H9 (cell line): ENCODE results near the gene NAPA. TPM values are rescaled to one million over a fixed set of nuclear protein-coding genes. Genes with fewer than 3 reads are reported as not detected.

Experiments used
- DNase-seq: peaks from one replicate; pipeline ENCODE4 v3.0.0-alpha.2; 2017
- H2AFZ ChIP-seq: one replicate; pipeline ENCODE4 v1.6.1; 2013; ENCODE audit warnings: mild to moderate bottlenecking, low read length, control low read depth, moderate library complexity
- H2AK5ac ChIP-seq: 2 replicates; pipeline ENCODE4 v1.6.1; 2013; ENCODE audit warnings: low read length, control low read depth, mixed read lengths; ENCODE audit not compliant: insufficient read length
- H2BK120ac ChIP-seq: one replicate; pipeline ENCODE4 v1.6.1; 2013; ENCODE audit warnings: low read depth, mild to moderate bottlenecking, low read length, control low read depth, inconsistent platforms; ENCODE audit not compliant: poor library complexity, severe bottlenecking
- H2BK12ac ChIP-seq: 2 replicates; pipeline ENCODE4 v1.6.1; 2013; ENCODE audit warnings: low read length, control low read depth, mixed read lengths, low read depth; ENCODE audit not compliant: insufficient read length
- H2BK15ac ChIP-seq: 2 replicates; pipeline ENCODE4 v1.6.1; 2013; ENCODE audit warnings: low read depth, low read length, control low read depth
- H2BK20ac ChIP-seq: one replicate; pipeline ENCODE4 v1.6.1; 2013; ENCODE audit warnings: low read depth, mild to moderate bottlenecking, low read length, control low read depth, inconsistent platforms; ENCODE audit not compliant: poor library complexity, severe bottlenecking
- H2BK5ac ChIP-seq: 2 replicates; pipeline ENCODE4 v1.6.1; 2013; ENCODE audit warnings: low read length, control low read depth, mixed read lengths; ENCODE audit not compliant: insufficient read length
- H3K14ac ChIP-seq: 2 replicates; pipeline ENCODE4 v1.6.1; 2013; ENCODE audit warnings: low read length, control low read depth; ENCODE audit not compliant: insufficient read depth
- H3K18ac ChIP-seq: 2 replicates; pipeline ENCODE4 v1.6.1; 2013; ENCODE audit warnings: low read depth, mild to moderate bottlenecking, mixed read lengths, low read length, control low read depth; ENCODE audit not compliant: insufficient read length
- H3K23ac ChIP-seq: 2 replicates; pipeline ENCODE4 v1.6.1; 2013; ENCODE audit warnings: low read length, control low read depth, mixed read lengths, low read depth; ENCODE audit not compliant: insufficient read length
- H3K23me2 ChIP-seq: 2 replicates; pipeline ENCODE4 v1.6.1; 2013; ENCODE audit warnings: low read depth, mild to moderate bottlenecking, mixed read lengths, low read length, control low read depth; ENCODE audit not compliant: insufficient read length, poor library complexity, severe bottlenecking
- H3K27ac ChIP-seq: 2 replicates; pipeline ENCODE4 v1.5.1; 2013; ENCODE audit warnings: low read length, control low read depth, mixed read lengths, low read depth; ENCODE audit not compliant: insufficient read length
- H3K27me3 ChIP-seq: 2 replicates; pipeline ENCODE4 v1.6.1; 2013; ENCODE audit warnings: low read length, control low read depth, inconsistent platforms; ENCODE audit not compliant: insufficient read depth
- H3K4ac ChIP-seq: 2 replicates; pipeline ENCODE4 v1.6.1; 2013; ENCODE audit warnings: low read depth, mild to moderate bottlenecking, control low read depth, inconsistent platforms, low read length, moderate library complexity
- H3K4me1 ChIP-seq: 2 replicates; pipeline ENCODE4 v1.6.1; 2013; ENCODE audit warnings: low read length, control low read depth, inconsistent platforms; ENCODE audit not compliant: insufficient read depth
- H3K4me2 ChIP-seq: 2 replicates; pipeline ENCODE4 v1.6.1; 2013; ENCODE audit warnings: low read length, control low read depth, mixed read lengths; ENCODE audit not compliant: insufficient read length, insufficient read depth
- H3K56ac ChIP-seq: 2 replicates; pipeline ENCODE4 v1.6.1; 2013; ENCODE audit warnings: low read depth, mild to moderate bottlenecking, mixed read lengths, low read length, control low read depth; ENCODE audit not compliant: insufficient read length
- H3K79me1 ChIP-seq: 2 replicates; pipeline ENCODE4 v1.6.1; 2013; ENCODE audit warnings: low read depth, mild to moderate bottlenecking, moderate library complexity, low read length, control low read depth, inconsistent platforms; ENCODE audit not compliant: insufficient read depth, poor library complexity, severe bottlenecking
- H3K79me2 ChIP-seq: 2 replicates; pipeline ENCODE4 v1.6.1; 2013; ENCODE audit warnings: low read length, control low read depth, inconsistent platforms; ENCODE audit not compliant: insufficient read depth
- H3K9ac ChIP-seq: 2 replicates; pipeline ENCODE4 v1.6.1; 2013; ENCODE audit warnings: low read length, control low read depth, mixed read lengths; ENCODE audit not compliant: insufficient read length; ENCODE audit errors: extremely low read depth
- H3K9me3 ChIP-seq: one replicate; pipeline ENCODE4 v1.6.1; 2013; ENCODE audit warnings: low read depth, low read length, inconsistent platforms; ENCODE audit not compliant: control insufficient read depth
- H3T11ph ChIP-seq: one replicate; pipeline ENCODE4 v1.6.1; 2013; ENCODE audit warnings: mild to moderate bottlenecking, low read length, control low read depth, inconsistent platforms
- H4K20me1 ChIP-seq: one replicate; pipeline ENCODE4 v1.6.1; 2013; ENCODE audit not compliant: control insufficient read depth, insufficient read length, insufficient read depth
- H4K5ac ChIP-seq: 2 replicates; pipeline ENCODE4 v1.6.1; 2013; ENCODE audit warnings: low read depth, mild to moderate bottlenecking, mixed read lengths, low read length, control low read depth; ENCODE audit not compliant: insufficient read length
- H4K8ac ChIP-seq: replicated peaks from 2 replicates; pipeline ENCODE4 v1.6.1; 2013; ENCODE audit warnings: low read length, control low read depth, mixed read lengths, low read depth; ENCODE audit not compliant: insufficient read length
- H4K91ac ChIP-seq: 2 replicates; pipeline ENCODE4 v1.6.1; 2013; ENCODE audit warnings: low read depth, mild to moderate bottlenecking, moderate library complexity, mixed read lengths, low read length, control low read depth; ENCODE audit not compliant: insufficient read length
- H3K27ac Mint-ChIP-seq, 3 experiments: 2 replicates in 2 of 3; 3 replicates in 1 of 3; pipeline ENCODE4 v1.8.0; 2020 to 2021; ENCODE audit warnings: mixed read lengths in 3 of 3, mild to moderate bottlenecking in 1 of 3, moderate library complexity in 1 of 3
- H3K27me3 Mint-ChIP-seq: 2 replicates; pipeline ENCODE4 v1.8.0; 2021; ENCODE audit warnings: low read depth, mild to moderate bottlenecking, moderate library complexity, mixed read lengths
- H3K36me3 Mint-ChIP-seq, 3 experiments: 2 replicates in 2 of 3; 3 replicates in 1 of 3; pipeline ENCODE4 v1.8.0; 2020 to 2021; ENCODE audit warnings: low read depth in 3 of 3, mixed read lengths in 3 of 3; ENCODE audit not compliant: insufficient read depth in 1 of 3
- H3K4me1 Mint-ChIP-seq, 2 experiments: 2 replicates each; pipeline ENCODE4 v1.8.0; 2020; ENCODE audit warnings: mixed read lengths in 2 of 2
- H3K4me3 Mint-ChIP-seq, 2 experiments: 2 replicates in 1 of 2; 3 replicates in 1 of 2; pipeline ENCODE4 v1.8.0; 2020 to 2021; ENCODE audit warnings: mild to moderate bottlenecking in 2 of 2, mixed read lengths in 2 of 2, moderate library complexity in 1 of 2
- H3K9me3 Mint-ChIP-seq, 2 experiments: 2 replicates in 1 of 2; 3 replicates in 1 of 2; pipeline ENCODE4 v1.8.0; 2020; ENCODE audit warnings: mild to moderate bottlenecking in 2 of 2, mixed read lengths in 2 of 2, moderate library complexity in 1 of 2
- CTCF ChIP-seq: fragments of 200-600 bp; sonication (generic); conservative IDR thresholded peaks from 3 replicates; pipeline ENCODE4 v1.8.0; 2021; ENCODE audit warnings: antibody characterized with exemption, mild to moderate bottlenecking
- WGBS: extraction: QIAGEN DNeasy Blood & Tissue Kit; methylation state at CpG from one replicate; pipeline ENCODE4 v1.1.7; 2013; ENCODE audit warnings: missing lambda C conversion rate, low lambda C conversion rate, mixed read lengths; ENCODE audit not compliant: insufficient read length; ENCODE audit errors: extremely low coverage; 5-methylcytosine and 5-hydroxymethylcytosine counted together
- total RNA-seq: library from RNA; stranded (reverse); gene quantifications from 2 replicates; pipeline ENCODE4 v1.2.1, GENCODE V29; 2021

Gene NAPA
- total RNA-seq, 1 experiment from 2014 or later = 62.8 TPM

GRCh38 chr19:47518139-47518538 lies 3.3 kb upstream of the NAPA start:
- no peak overlapping the region for H3T11ph ChIP-seq
- Mint-ChIP-seq H3K36me3 (peaks cover 0 to 4% (median 0%) of the 10 kb centered on the region in 3 experiments; a peak in 2 of 7 replicates), H3K27me3 (no peaks in the 10 kb centered on the region; the same call in 1 of the 2 replicates), H3K4me3 (no peak overlapping the region), H3K27ac (no peak overlapping the region), H3K4me1 (peaks cover 18 to 39% of the 10 kb centered on the region in 2 experiments), H3K9me3 (no peaks in the 10 kb centered on the region)
- H3K18ac ChIP-seq = no peak overlapping the region
- peaks cover 10% of the 10 kb centered on the region; the same call in 1 of the 2 replicates for H3K79me2 ChIP-seq
- DNase-seq = no peak
- H4K20me1 ChIP-seq = no peaks in the 10 kb centered on the region
- WGBS = no CpG with 5 or more reads among the region's 4 CpGs
- H3K56ac ChIP-seq = no peak overlapping the region
- H2AFZ ChIP-seq = no peak overlapping the region
- H3K27me3 ChIP-seq = no peaks in the 10 kb centered on the region
- no peak overlapping the region for H4K91ac ChIP-seq
- no peak overlapping the region for H4K8ac ChIP-seq
- peaks cover 7% of the 10 kb centered on the region for H3K23me2 ChIP-seq
- no peak overlapping the region for H3K23ac ChIP-seq
- H3K9me3 ChIP-seq = no peaks in the 10 kb centered on the region
- no peak overlapping the region for H2BK5ac ChIP-seq
- H2BK12ac ChIP-seq = no peak overlapping the region
- H3K79me1 ChIP-seq = peaks cover 6% of the 10 kb centered on the region
- H2BK20ac ChIP-seq = no peak overlapping the region
- TF ChIP-seq CTCF = no peak
- no peak overlapping the region for H3K4me2 ChIP-seq
- no peak overlapping the region for H2BK120ac ChIP-seq
- H2BK15ac ChIP-seq = no peak overlapping the region
- no peak overlapping the region for H3K14ac ChIP-seq
- no peak overlapping the region for H3K27ac ChIP-seq
- no peak overlapping the region for H4K5ac ChIP-seq
- H2AK5ac ChIP-seq = no peak overlapping the region
- no peak overlapping the region for H3K9ac ChIP-seq
- no peaks in the 10 kb centered on the region for H3K4me1 ChIP-seq
- H3K4ac ChIP-seq = no peak overlapping the region
